HG03521 (cell line): Measurements from ENCODE around the gene ADAMTS12.

Experiments
- ATAC-seq: cut with Tn5 transposase; IDR thresholded peaks from one replicate; pipeline ENCODE4 v1.9.1; 2021; ENCODE audit warnings: mild to moderate bottlenecking, moderate library complexity; ENCODE audit not compliant: unreplicated experiment

ADAMTS12 gene

GRCh38 chr5:33501260-33501659 is 390.5 kb downstream of the ADAMTS12 start:
- ATAC-seq, result no peak

- no peak for ATAC-seq
Observed at GRCh38 chr5:33494466-33494865, 397.3 kb downstream of the ADAMTS12 start.

- ATAC-seq, result no peak
Observed at GRCh38 chr5:33491941-33492340, 399.8 kb downstream of the ADAMTS12 start.

- no peak for ATAC-seq
Observed at GRCh38 chr5:33490071-33490665, 401.6 kb downstream of the ADAMTS12 start.

- ATAC-seq, result no peak
Observed at GRCh38 chr5:33489481-33490067, 402.2 kb downstream of the ADAMTS12 start.

GRCh38 chr5:33488558-33489355 is 403.0 kb downstream of the ADAMTS12 start:
- no peak for ATAC-seq

GRCh38 chr5:33487236-33487635 is 404.6 kb downstream of the ADAMTS12 start:
- ATAC-seq, result no peak

- no peak for ATAC-seq
Observed at GRCh38 chr5:33482335-33482734, 409.5 kb downstream of the ADAMTS12 start.

GRCh38 chr5:33480876-33481275 is 410.9 kb downstream of the ADAMTS12 start:
- ATAC-seq, result no peak

- ATAC-seq, result no peak
Observed at GRCh38 chr5:33479311-33479710, 412.5 kb downstream of the ADAMTS12 start.

- ATAC-seq, result no peak
Observed at GRCh38 chr5:33477816-33478215, 414.0 kb downstream of the ADAMTS12 start.

- ATAC-seq, result no peak
Observed at GRCh38 chr5:33476992-33477391, 414.8 kb downstream of the ADAMTS12 start.

GRCh38 chr5:33475706-33476105 is 416.1 kb downstream of the ADAMTS12 start:
- ATAC-seq, result no peak

- ATAC-seq, result no peak
Observed at GRCh38 chr5:33474931-33475499, 416.8 kb downstream of the ADAMTS12 start.

- no peak for ATAC-seq
Observed at GRCh38 chr5:33474004-33474403, 417.8 kb downstream of the ADAMTS12 start.
